Hematopoietic multipotent progenitor cell treated with erythropoietin and hydrocortisone succinate and interleukin-3 and kit ligand, for 15 days (in vitro differentiated cells): ENCODE data around the gene PLK3.
"Not testable (repeated sequence)": the region's sequence is repeated elsewhere in the genome, so short reads cannot be mapped to it uniquely, and the experiment has no call there.

Experiments used
- DNase-seq: peaks from one replicate; pipeline ENCODE4 v3.0.0-alpha.2; 2015; ENCODE audit warnings: low spot score

PLK3 gene

GRCh38 chr1:44799770-44800584 is at the start of gene PLK3:
Gene PLK3, plus strand, starts transcription at chr1:44800377. Its CDS starts 87 bp downstream, at chr1:44800464.
- peak; percentile 98 for DNase-seq

- DNase-seq, result no peak
Observed at GRCh38 chr1:44757420-44757819, 42.8 kb upstream of the PLK3 start.

- DNase-seq, result no peak
Observed at GRCh38 chr1:44759077-44759476, 41.1 kb upstream of the PLK3 start.

- no peak for DNase-seq
Observed at GRCh38 chr1:44760876-44761275, 39.3 kb upstream of the PLK3 start.

- DNase-seq, result not testable (repeated sequence)
Observed at GRCh38 chr1:44766421-44766820, 33.8 kb upstream of the PLK3 start.

GRCh38 chr1:44775078-44775929 is 24.9 kb upstream of the PLK3 start, which contains the start of gene RPS8:
Gene RPS8, plus strand, starts transcription at chr1:44775540. Its CDS starts 57 bp downstream, at chr1:44775597.
- peak; percentile 94 for DNase-seq

- no peak for DNase-seq
Observed at GRCh38 chr1:44775930-44776729, 24.0 kb upstream of the PLK3 start.

- no peak for DNase-seq
Observed at GRCh38 chr1:44776730-44777068, 23.5 kb upstream of the PLK3 start.

- no peak for DNase-seq
Observed at GRCh38 chr1:44777547-44777946, 22.6 kb upstream of the PLK3 start.

GRCh38 chr1:44777969-44778635 is 22.1 kb upstream of the PLK3 start:
- no peak for DNase-seq

GRCh38 chr1:44778705-44779576 is 21.2 kb upstream of the PLK3 start:
- no peak for DNase-seq

GRCh38 chr1:44780583-44781121 is 19.5 kb upstream of the PLK3 start:
- no peak for DNase-seq

GRCh38 chr1:44783697-44784093 is 16.5 kb upstream of the PLK3 start:
- DNase-seq, result no peak

- DNase-seq, result no peak
Observed at GRCh38 chr1:44784094-44785028, 15.8 kb upstream of the PLK3 start.

GRCh38 chr1:44785029-44785380 is 15.2 kb upstream of the PLK3 start:
- no peak for DNase-seq

- no peak for DNase-seq
Observed at GRCh38 chr1:44785501-44786137, 14.6 kb upstream of the PLK3 start.

- DNase-seq, result peak; percentile 72
Observed at GRCh38 chr1:44786138-44786840, 13.9 kb upstream of the PLK3 start.

- no peak for DNase-seq
Observed at GRCh38 chr1:44786841-44787426, 13.2 kb upstream of the PLK3 start.
